CD4-positive, alpha-beta T cell treated with Interferon gamma for 1 hour (primary cell): ENCODE data around the gene NDRG4.

Source experiments
- DNase-seq: peaks from one replicate; pipeline ENCODE4 v3.0.0-alpha.2; 2020

Gene NDRG4

DNA sequence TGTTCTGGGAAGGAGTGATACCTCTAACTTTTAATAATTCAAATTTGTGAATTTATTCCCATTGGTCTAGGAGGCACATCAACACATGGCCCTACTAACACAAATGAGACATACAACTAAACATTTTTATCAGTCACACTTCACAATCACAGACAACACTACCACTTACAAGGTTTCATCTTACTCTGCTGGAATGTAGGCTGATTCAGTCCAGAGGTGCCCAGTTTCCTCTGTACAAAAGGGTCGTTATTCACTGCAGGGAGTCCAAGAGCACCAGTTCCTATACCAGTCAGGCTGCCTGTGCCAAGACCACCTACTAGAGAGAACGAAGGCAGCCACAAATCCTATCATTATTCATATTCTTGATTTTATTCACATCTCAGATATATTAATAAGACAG lies 56.7 kb downstream of the NDRG4 start:
- DNase-seq = no peak
